Bronchial epithelial cell (primary cell): ENCODE data around the gene FBXO10. TPM values are rescaled to one million over a fixed set of nuclear protein-coding genes. Genes with fewer than 3 reads are reported as not detected.

Experiments
- DNase-seq: peaks from one replicate; pipeline ENCODE4 v3.0.0-alpha.2; 2010; ENCODE audit warnings: low read depth
- FAIRE-seq: peaks from 2 replicates; lab custom pipeline; 2011; peaks lifted over from hg19 to GRCh38; lab: Jason Lieb, UNC
- H3K27me3 ChIP-seq: 2 replicates; pipeline ENCODE4 v1.5.1; 2011; ENCODE audit warnings: low read length; ENCODE audit not compliant: control insufficient read depth, insufficient read depth
- H3K36me3 ChIP-seq: 2 replicates; pipeline ENCODE4 v1.5.1; 2011; ENCODE audit warnings: low read length; ENCODE audit not compliant: control insufficient read depth, insufficient read depth
- H3K4me3 ChIP-seq: 2 replicates; pipeline ENCODE4 v1.5.1; 2011; ENCODE audit warnings: mild to moderate bottlenecking, low read depth, low read length, control low read depth
- total RNA-seq: library from RNA; depleted of rRNA; stranded (reverse); fragments of >200 nt; gene quantifications from 2 replicates; pipeline ENCODE4 v1.2.1, GENCODE V29; 2014
- TF ChIP-seq, protein P1 (sequence below): IDR thresholded peaks from 2 replicates; pipeline ENCODE4 v1.5.1; 2011; ENCODE audit warnings: mild to moderate bottlenecking, moderate library complexity, low read length, control low read depth, inconsistent platforms; ENCODE audit not compliant: insufficient read depth, severe bottlenecking

Gene FBXO10
- total RNA-seq, 1 donor from 2014 or later: 3.7 TPM

DNA sequence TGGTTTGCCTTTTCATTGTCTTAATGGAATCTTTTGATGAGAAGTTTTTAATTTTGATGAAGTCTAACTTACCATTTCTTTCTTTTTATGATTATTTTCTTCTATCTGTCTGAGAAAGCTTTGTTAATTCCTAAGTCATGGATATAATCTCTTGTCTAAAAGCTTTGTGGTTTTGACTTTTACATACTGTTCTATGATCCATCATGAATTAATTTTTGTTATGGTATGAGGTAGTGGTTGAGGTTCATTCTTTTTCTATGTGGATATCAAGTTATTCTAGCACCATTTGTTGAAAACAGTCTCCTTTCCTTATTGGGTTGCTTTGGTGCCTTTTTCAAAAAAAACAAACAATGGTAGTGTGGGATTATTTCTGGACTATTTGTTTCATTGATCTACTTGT is 20.4 kb downstream of the FBXO10 start:
- no peak for DNase-seq
- Histone ChIP-seq H3K36me3 (no peaks in the 10 kb centered on the region), H3K27me3 (no peaks in the 10 kb centered on the region), H3K4me3 (no peak overlapping the region)
- TF ChIP-seq, protein P1, sequence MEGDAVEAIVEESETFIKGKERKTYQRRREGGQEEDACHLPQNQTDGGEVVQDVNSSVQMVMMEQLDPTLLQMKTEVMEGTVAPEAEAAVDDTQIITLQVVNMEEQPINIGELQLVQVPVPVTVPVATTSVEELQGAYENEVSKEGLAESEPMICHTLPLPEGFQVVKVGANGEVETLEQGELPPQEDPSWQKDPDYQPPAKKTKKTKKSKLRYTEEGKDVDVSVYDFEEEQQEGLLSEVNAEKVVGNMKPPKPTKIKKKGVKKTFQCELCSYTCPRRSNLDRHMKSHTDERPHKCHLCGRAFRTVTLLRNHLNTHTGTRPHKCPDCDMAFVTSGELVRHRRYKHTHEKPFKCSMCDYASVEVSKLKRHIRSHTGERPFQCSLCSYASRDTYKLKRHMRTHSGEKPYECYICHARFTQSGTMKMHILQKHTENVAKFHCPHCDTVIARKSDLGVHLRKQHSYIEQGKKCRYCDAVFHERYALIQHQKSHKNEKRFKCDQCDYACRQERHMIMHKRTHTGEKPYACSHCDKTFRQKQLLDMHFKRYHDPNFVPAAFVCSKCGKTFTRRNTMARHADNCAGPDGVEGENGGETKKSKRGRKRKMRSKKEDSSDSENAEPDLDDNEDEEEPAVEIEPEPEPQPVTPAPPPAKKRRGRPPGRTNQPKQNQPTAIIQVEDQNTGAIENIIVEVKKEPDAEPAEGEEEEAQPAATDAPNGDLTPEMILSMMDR: no peak
- FAIRE-seq: no peak

DNA sequence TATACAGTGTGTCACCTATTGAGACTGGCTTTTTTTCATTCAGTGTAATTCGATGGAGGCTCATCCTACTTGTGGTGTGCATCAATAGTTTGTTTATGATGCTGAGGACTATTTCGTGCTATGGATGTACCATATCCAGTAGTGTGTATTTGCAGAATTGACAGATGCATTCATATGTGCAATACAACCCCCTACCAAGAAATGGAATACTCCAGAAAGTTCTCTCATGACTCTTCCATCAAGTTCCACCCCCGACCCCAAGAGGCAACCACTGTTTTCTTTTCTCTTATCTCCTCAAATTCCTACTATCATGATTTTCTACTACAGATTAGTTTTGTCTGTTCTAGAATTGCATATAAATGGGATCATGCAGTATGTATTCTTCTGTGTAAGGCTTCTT is 21.9 kb downstream of the FBXO10 start:
- H3K36me3 ChIP-seq: no peaks in the 10 kb centered on the region
- no peak overlapping the region for H3K4me3 ChIP-seq
- FAIRE-seq: no peak
- TF ChIP-seq, protein P1: no peak
- DNase-seq: no peak
- no peaks in the 10 kb centered on the region for H3K27me3 ChIP-seq

DNA sequence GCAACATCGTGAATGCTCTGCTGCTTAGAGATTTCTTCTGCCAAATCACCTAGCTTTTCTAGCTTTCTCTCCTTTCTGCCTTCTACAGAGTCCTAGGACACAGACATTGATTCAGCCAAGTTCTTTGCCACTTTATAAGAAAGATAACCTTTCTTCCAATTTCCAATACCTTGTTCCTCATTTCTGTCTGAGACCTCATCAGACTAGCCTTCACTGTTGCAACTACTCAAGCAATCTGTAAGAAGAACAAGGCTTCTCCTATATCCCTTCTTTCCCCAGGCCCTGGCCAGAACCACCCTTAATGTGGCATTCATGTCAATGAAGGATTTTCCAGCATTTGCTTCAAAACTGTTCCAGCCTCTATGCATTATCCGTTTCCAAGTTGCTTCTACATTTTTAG is 24.3 kb downstream of the FBXO10 start:
- no peaks in the 10 kb centered on the region for H3K27me3 ChIP-seq
- H3K36me3 ChIP-seq: no peaks in the 10 kb centered on the region
- DNase-seq (no peak), FAIRE-seq (no peak)
- no peak overlapping the region for H3K4me3 ChIP-seq
- TF ChIP-seq, protein P1: no peak

DNA sequence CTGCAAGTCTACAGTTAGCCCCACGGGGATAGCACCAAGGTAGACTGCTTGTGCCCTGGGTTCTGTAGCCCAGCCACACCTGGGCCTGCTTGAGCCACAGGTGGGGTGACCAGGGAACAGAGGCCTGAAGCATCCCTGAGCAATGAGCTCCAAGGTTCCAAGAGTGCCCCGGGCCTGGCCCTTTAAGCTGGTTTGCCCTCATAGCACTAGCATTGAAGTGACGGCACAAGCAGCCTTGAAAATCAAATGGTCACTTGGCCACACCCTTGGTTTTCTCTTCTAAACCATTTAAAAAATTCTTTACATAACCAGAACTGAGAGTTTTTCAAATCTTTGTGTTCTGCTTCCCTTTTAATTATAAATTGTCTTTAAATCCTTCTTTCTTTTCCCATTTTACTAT is 24.7 kb downstream of the FBXO10 start:
- no peak for FAIRE-seq
- TF ChIP-seq, protein P1: no peak
- DNase-seq: no peak
- Histone ChIP-seq H3K27me3 (no peaks in the 10 kb centered on the region), H3K36me3 (no peaks in the 10 kb centered on the region), H3K4me3 (no peak overlapping the region)

DNA sequence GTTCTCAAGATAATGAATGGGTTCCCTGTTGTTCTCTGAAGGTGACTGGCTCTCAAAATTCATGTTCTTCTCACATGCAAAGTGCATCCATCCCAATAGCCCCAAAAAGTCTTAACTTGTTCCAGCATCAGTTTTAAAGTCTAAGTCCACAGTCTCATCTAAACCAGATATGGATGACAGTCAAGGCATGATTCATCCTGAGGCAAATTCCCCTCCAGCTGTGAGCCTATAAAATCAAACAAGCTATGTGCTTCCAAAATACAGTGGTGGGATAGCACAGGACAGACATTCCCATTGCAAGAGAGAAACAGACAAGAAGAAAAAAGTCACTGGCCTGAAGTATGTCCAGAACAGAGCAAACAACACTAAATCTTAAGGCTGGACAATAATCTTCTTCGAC is 25.4 kb downstream of the FBXO10 start:
- Histone ChIP-seq H3K4me3 (no peak overlapping the region), H3K27me3 (no peaks in the 10 kb centered on the region), H3K36me3 (no peaks in the 10 kb centered on the region)
- no peak for FAIRE-seq
- TF ChIP-seq, protein P1: no peak
- DNase-seq: no peak

DNA sequence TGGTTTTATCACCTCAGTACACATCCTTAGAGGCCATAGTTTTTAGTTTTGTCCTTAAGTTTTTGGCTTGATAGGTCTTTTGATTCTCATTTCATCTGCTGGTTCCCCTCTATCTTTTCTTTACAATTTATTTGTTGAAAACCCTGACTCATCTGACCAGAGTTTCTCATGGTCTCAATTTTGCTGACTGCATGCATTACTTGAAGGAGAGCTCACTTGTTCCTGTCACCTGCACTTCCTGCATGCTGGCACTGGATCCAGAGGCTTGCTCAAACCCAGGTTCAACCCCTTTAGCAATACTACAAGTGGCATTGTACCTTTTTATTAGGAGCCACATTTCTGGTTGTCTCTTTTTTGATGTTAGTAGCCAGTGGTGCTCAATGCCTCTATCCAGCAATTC is 26.7 kb downstream of the FBXO10 start:
- TF ChIP-seq, protein P1: no peak
- DNase-seq (peak; percentile 62), FAIRE-seq (no peak)
- Histone ChIP-seq H3K4me3 (no peak overlapping the region), H3K27me3 (no peaks in the 10 kb centered on the region), H3K36me3 (no peaks in the 10 kb centered on the region)
